Smooth muscle cell of the brain vasculature (primary cell): ENCODE data around the gene CKAP5.
A peak's percentile ranks its signal among the peaks of the same experiment; 100 is the strongest.
"Not testable (repeated sequence)": the region's sequence is repeated elsewhere in the genome, so short reads cannot be mapped to it uniquely, and the experiment has no call there.

ENCODE experiments used
- DNase-seq: peaks from one replicate; pipeline ENCODE4 v3.0.0-alpha.2; 2012; ENCODE audit warnings: low read depth, low spot score

CKAP5 gene

GRCh38 chr11:46726206-46726862 lies 119.7 kb downstream of the CKAP5 start:
- DNase-seq, result no peak

GRCh38 chr11:46725338-46726205 lies 120.5 kb downstream of the CKAP5 start:
- DNase-seq, result no peak

- no peak for DNase-seq
These were observed 122.0 kb downstream of the CKAP5 start for GRCh38 chr11:46724088-46724487.

DNA sequence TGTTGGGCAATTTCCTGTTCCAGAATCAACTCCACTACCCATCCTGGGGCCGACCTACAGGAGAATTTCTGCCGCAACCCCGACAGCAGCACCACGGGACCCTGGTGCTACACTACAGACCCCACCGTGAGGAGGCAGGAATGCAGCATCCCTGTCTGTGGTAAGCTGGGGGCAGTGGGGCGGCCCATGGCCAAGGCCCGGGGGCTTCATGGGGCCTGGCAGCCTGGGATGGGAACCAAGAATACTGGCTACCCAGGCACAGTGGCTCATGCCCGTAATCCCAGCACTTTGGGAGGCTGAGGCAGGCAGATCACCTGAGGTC lies 122.8 kb downstream of the CKAP5 start:
- no peak for DNase-seq

DNA sequence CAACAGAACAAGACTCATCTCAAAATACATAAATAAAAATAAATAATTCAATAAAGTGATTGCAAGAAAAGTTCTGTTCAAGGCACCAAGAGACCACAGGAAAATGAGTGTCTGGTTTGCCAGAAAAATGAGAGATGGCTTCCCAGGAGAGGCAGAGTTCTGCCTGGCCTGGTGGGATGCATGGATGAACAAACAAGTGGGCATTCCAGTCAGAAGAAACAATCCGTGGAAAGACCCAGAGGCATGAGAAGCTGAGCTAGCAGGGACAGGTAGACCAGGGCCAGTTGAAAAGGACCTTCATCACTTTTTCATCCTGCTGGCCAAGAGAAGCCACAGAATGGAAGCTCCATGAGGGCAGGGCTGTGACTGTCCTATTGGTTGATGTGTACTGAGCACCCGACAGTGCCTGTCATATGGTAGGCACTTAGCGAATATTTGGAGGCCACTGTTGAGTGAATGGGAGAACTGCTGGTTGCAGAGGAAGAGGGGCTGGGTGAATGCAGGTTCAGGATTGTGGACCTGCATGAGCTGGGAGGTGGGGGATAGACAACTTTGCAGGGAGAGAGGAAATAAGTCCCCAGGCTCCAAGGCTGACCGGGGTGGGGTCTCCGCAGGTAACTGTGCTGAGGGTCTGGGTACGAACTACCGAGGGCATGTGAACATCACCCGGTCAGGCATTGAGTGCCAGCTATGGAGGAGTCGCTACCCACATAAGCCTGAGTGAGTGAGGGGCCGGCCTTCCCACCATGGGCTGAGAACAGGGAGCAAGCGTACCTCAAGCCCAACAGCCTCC lies 123.3 kb downstream of the CKAP5 start:
- DNase-seq, result no peak

DNA sequence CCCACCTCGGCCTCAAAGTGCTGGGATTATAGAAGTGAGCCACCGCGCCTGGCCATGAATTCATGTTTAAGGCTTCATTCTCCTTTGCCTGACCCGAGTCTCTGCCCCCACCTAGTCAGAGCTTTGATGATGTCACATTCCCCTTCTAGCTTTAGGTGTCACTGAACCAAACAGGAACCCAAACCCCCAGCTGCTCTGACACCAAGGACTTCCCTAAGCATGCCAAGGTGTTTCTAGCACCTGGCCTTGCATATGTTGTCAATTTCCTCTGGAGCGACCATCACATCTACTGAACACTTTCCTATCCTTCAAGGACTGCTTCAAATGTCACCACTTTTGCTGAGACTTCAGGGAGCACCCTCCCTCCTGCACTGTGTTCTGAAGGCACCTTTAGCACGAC lies 124.8 kb downstream of the CKAP5 start:
- DNase-seq, result no peak

DNA sequence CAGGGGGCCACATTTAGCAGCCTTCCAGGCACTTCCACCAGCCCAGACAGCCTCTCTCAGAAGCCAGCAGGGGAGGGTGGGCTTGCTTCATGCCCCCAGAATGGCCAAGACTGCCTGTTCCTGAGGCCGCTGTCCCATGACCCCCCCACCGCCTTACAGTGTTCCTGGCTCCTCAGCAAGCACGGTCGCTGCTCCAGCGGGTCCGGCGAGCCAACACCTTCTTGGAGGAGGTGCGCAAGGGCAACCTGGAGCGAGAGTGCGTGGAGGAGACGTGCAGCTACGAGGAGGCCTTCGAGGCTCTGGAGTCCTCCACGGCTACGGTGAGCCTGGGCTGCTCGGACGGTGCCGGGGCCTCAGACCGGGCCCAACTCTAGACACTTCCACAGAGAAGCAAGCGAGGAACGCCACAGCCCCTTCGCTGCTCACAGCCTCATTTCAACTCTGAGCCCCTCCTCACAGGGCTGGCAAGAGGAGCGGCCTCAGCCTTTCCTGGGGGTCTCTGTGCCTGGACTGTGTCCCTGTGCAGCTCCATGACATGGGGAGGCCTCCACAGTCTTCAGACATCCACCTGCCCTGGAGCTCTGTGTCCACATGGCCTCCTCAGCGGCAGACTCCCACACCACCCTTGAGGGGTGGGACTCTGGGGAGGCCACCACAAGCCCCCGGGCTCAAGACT lies 126.4 kb downstream of the CKAP5 start:
- no peak for DNase-seq

DNA sequence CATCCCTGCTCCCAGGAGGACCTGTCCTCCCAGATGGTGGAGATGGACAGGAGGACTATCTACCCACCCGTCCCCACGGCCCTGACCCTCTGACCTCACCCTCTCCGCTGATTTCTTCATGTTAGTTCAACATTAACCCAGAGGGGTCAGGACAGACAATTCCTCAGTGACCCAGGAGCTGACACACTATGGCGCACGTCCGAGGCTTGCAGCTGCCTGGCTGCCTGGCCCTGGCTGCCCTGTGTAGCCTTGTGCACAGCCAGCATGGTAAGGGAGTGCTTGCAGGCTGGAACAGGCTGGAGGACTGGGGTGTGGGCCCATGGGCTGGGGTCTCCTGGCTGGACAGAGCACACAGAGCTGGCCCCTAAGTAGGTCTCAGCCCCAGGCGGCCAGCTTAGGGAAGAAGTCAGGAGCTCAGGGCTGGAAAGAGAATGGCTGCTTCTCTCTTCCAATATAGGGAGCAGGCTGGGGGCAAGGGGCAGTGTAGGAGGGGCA lies 127.0 kb downstream of the CKAP5 start, which contains the start of gene F2:
F2 (plus strand) TSS at position 166 of the 495 bp plus-strand sequence; CDS start at position 189, 23 bp downstream.
- DNase-seq, result no peak

DNA sequence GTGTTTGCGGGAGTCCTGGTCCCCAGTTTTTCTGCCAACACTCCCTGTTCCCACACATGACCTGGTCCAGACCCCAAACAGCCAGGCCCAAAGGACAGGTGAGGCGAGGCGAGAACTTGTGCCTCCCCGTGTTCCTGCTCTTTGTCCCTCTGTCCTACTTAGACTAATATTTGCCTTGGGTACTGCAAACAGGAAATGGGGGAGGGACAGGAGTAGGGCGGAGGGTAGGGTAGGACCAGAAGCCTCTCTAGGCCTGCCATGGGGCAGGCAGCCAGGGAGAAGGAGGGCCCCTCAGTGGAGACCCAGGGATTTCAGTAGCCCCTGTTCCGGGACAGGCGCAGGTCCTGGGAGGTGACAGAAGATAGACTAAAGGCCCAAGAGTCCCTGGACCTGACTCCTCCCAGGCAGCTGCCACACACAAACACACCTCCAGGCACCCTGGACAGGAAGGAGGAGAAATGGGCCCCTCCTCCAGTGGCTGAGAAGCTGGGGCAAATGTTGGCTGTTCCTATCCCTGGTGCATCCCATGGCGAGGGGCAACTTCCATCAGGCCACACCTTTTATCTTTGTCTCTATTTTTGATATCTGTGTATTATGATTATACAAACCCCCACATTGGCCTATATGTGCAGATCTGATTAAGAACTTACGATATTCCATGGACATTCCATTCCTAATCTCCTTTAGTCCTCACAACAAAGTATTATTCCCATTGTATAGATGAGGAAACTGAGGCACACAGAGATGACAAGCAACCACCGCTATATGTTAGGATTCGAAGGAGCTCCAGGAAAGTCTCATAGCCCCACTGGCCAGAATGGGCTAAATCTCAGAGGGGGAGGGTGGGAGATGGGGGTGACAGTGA lies 127.7 kb downstream of the CKAP5 start:
- DNase-seq, result no peak

- not testable (repeated sequence) for DNase-seq
These were observed 128.3 kb downstream of the CKAP5 start for GRCh38 chr11:46717825-46718154.

- no peak for DNase-seq
These were observed 133.1 kb downstream of the CKAP5 start for GRCh38 chr11:46712874-46713576.

GRCh38 chr11:46711303-46711702 lies 134.8 kb downstream of the CKAP5 start:
- DNase-seq, result no peak

DNA sequence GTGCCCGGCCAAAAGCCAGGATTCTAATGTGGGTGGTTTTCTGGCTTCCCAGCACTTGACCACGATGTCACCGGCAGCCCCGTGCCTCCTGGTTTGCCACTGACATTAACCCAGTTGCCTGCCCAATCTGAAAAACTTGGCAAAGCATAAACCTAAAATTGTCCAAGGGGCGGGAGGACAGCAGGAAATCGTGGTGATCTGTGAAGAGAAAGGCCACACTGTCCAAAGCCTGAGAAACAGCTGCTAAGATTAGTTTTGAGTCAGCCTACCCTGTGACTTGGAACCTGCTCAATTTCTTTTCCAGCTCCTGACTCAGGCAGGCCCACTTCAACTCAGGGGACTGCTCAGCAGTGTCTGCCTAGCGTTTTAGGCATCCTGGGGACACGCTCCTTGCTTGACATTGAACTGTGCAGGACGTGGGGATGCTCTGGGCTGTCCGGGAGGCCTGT lies 135.2 kb downstream of the CKAP5 start:
- no peak for DNase-seq

DNA sequence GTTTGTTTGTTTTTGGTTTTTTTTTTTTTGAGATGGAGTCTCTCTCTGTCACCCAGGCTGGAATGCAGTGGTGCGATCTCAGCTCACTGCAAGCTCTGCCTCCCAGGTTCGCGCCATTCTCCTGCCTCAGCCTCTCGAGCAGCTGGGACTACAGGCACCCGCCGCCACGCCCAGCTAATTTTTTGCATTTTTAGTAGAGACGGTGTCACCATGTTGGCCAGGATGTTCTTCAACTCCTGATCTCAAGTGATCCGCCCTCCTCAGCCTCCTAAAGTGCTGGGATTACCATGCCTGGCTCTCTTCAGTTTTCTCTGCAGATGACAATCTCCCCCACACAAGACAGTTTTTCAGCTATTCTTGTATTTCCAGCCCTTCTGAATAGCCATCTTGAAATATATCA lies 136.7 kb downstream of the CKAP5 start:
- DNase-seq, result not testable (repeated sequence)

- no peak for DNase-seq
These were observed 139.2 kb downstream of the CKAP5 start for GRCh38 chr11:46706886-46707285.

GRCh38 chr11:46705070-46705688 lies 140.9 kb downstream of the CKAP5 start:
- no peak for DNase-seq

DNA sequence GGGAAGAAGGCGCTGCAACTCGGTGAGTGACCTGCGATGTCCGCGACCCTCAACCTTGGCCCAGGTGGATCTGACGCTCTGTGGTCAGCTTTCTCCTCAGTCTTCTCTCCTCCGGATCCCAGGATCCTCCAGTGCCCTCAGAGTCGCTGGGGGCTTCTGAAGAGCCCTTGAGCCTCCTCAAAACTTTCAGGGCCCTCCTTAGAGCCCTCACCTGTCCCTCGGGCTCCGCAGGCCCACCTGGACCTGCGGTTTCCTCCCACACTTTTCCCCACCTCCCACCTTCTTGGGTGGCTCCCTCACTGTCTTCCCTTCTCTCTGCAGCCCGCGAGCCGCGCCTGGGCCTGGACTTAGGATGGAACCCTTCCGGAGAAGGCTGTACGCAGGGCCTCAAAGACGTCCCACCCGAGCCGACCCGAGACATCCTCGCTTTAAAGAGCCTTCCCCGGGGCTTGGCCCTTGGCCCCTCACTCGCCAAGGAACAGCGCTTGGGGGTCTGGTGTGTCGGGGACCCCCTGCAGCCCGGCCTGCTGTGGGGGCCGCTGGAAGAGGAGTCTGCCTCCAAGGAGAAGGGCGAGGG lies 144.9 kb downstream of the CKAP5 start:
- no peak for DNase-seq

DNA sequence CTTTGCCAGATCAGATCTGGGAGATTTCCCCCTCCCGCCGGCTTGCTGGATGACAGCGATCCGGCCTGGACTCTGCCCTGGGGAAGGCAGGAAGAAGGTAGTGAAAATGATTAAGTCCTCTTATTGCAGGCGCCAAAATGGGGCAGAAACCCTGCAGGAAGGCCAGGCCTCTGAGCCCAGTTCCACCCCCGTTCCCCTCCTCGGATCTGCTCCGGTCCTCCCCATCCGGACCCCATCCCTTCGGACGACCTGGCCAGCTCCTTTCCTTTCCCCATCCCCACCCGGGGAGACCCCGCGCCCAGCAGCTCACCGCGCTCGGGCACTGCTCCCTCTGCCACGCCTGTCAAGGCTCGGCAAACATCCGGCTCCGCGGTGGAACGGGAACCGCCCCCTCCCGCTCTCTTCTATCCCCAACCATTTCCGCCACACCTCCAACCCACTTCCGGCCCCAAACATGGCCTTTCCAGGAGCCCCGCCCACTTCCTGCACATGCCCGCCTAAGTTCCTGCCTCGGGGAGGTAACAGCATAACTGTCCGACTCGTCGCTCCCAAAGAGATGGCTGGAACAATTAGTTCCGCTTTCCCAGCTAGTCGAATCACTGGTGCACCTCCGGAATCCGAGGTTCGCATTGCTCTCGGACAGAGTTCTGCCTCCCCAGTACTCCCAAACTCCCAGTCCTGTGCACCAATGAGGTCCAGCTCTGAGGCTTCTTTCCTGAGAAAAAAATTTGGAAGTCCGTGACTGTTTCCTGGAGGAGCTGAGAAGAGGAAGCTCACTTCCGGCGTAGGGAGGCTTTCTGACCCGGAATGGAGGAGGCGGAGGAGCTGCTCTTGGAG lies 145.6 kb downstream of the CKAP5 start, which contains the start of the genes ARHGAP1 and ZNF408:
ARHGAP1 (minus strand) TSS at position 379 of the 837 bp plus-strand sequence. CDS start 4,512 bp downstream, outside the sequence.
ZNF408 (plus strand) TSS at position 791 of the 837 bp plus-strand sequence; CDS start at position 808, 17 bp downstream.
- DNase-seq, result peak; percentile 97
